BLaER1 treated with 17β-estradiol and CSF1 and Interleukin-3, amounts not matched to agents 10 nM and 100 nM (cell line): ENCODE measurements around the gene CKLF.

Experiments used
- H3K27ac ChIP-seq, 11 experiments: shearing (Covaris generic); formaldehyde crosslinking; 2 replicates each; pipeline ENCODE4 v1.8.1; 2022
- H3K27me3 ChIP-seq, 11 experiments: shearing (Covaris generic); formaldehyde crosslinking; 2 replicates each; pipeline ENCODE4 v1.8.1; 2022
- H3K36me3 ChIP-seq, 11 experiments: shearing (Covaris generic); formaldehyde crosslinking; 2 replicates each; pipeline ENCODE4 v1.8.1; 2022
- H3K4me1 ChIP-seq, 10 experiments: shearing (Covaris generic); formaldehyde crosslinking; 2 replicates each; pipeline ENCODE4 v1.8.1; 2022
- H3K4me2 ChIP-seq, 11 experiments: shearing (Covaris generic); formaldehyde crosslinking; 2 replicates each; pipeline ENCODE4 v1.8.1; 2022
- H3K4me3 ChIP-seq, 10 experiments: shearing (Covaris generic); formaldehyde crosslinking; 2 replicates each; pipeline ENCODE4 v1.8.1; 2022
- H3K9ac ChIP-seq, 11 experiments: shearing (Covaris generic); formaldehyde crosslinking; 2 replicates each; pipeline ENCODE4 v1.8.1; 2022
- H3K9me3 ChIP-seq, 11 experiments: shearing (Covaris generic); formaldehyde crosslinking; replicated peaks in 1 of 11; 2 replicates each; pipeline ENCODE4 v1.8.1; 2022
- H4K20me1 ChIP-seq, 11 experiments: shearing (Covaris generic); formaldehyde crosslinking; 2 replicates each; pipeline ENCODE4 v1.8.1; 2022
- Cebpa-rat ChIP-seq, 11 experiments: shearing (Covaris generic); IDR thresholded peaks; 2 replicates each; pipeline ENCODE4 v1.8.1; 2022

The CKLF gene

DNA sequence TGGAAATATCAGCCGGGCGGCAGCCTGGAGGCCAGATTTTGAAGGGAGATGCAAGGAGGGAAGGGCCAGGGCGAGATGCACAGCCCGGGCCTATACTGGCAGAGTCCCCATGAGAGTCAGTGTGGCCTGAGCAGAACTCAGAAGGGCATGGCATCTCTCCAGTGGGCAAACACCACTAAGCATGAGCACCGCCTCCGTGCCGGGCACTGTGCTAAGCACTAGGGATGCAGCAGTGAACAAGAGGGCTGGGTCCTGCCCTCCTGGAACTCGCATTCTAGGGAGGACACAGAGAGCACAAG, 35.9 kb upstream of the CKLF start:
- Histone ChIP-seq H3K27me3 (no peaks in the 10 kb centered on the region), H3K4me3 (peak overlapping the region in 7 of 10 experiments; percentile 27 to 49 (median 35); a peak in 8 of 20 replicates), H3K4me1 (peaks cover 78 to 97% (median 91%) of the 10 kb centered on the region in 10 experiments), H3K4me2 (peak overlapping the region; percentile 68 to 98 (median 94)), H4K20me1 (no peaks in the 10 kb centered on the region), H3K27ac (peak overlapping the region; percentile 70 to 100 (median 99)), H3K36me3 (peaks cover 0 to 21% (median 0%) of the 10 kb centered on the region in 11 experiments; a peak in 7 of 22 replicates), H3K9me3 (no peaks in the 10 kb centered on the region), H3K9ac (peak overlapping the region; percentile 65 to 98 (median 95))
- TF ChIP-seq Cebpa-rat (IDR thresholded peaks at IDR 0.05): no peak

DNA sequence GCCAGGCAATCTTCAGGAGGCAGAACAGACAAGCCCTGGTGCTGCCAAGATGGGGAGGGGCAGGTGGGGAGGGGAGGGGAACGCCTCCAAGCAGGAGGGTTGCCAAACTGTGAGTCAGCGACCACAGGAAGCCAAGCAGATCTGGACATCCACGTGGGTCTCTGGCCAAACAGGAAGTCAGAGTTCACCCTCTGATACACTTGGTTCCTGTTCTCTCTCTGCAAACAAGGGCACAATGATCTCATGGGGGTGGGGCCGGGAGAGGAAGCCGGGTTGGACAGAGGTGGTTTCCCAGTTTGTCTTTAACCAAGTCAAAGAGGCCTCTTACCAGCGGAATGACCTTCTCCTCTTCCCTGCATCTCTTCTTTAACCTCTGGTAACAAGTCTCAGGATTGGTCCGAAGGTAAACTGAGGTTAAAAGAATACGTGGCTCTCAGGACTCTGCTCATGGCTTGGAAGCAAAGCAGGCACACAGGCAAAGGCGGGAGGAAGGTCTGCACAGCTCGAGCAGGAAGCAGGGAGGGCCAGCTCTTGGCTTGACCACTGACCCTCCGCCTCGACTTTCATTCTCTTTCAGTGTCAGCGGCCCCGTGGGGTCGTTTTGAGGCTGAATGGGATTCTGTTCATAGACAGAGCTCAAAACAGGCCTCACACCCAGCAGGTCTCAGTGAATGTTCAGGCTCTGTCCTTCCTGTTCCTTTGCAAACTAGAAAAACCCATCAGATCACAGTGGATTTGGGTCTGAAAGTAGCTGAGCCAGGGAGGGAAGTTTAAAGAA, 35.4 kb upstream of the CKLF start:
- H3K36me3 ChIP-seq: peaks cover 0 to 18% (median 0%) of the 10 kb centered on the region in 11 experiments; a peak in 2 of 22 replicates
- no peaks in the 10 kb centered on the region for H3K27me3 ChIP-seq
- peak overlapping the region; percentile 87 to 98 (median 95) for H3K9ac ChIP-seq
- H3K4me1 ChIP-seq: peaks cover 78 to 97% (median 91%) of the 10 kb centered on the region in 10 experiments
- peak in 3 of 11 experiments; percentile 9 to 30 (median 23); a peak in 1 of 22 replicates for TF ChIP-seq Cebpa-rat (IDR thresholded peaks at IDR 0.05)
- H3K4me3 ChIP-seq: peak overlapping the region; percentile 27 to 72 (median 56); a peak in 18 of 20 replicates
- peak overlapping the region; percentile 87 to 99 (median 97) for H3K4me2 ChIP-seq
- no peaks in the 10 kb centered on the region for H3K9me3 ChIP-seq
- peak overlapping the region; percentile 92 to 100 (median 99) for H3K27ac ChIP-seq
- no peaks in the 10 kb centered on the region for H4K20me1 ChIP-seq

DNA sequence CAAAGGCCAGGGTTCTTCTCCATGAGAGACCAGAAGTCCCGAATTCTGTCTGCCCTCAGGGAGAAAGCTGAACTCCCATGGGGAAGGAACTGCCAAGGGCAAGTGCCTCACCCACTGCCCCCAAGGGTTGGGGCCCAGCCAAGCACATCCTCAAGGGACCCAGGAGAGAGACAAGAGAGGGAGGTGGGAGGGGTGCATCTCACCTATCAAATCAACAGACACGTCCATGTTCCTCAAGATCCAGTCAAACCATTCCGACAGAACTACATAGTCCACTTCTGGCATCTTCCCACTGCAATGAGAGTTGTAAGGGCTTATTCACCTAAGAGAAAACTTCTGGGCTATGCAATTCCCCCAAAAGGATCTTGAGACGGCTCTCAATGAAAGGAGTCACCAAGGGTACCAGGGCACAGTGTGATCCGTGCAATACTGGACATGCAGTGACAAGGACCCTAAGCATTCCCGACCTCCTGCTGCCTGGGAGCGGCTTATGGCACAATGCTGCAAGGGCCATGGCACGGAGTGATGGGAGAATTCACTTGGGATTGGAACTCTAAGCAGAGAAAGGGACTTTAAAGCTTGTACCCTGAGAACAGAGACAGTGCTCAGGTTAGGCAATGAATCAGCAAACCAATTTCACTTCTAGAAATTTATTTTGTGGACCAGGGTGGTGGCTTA, 34.7 kb upstream of the CKLF start:
- no peak for TF ChIP-seq Cebpa-rat (IDR thresholded peaks at IDR 0.05)
- H3K27me3 ChIP-seq: no peaks in the 10 kb centered on the region
- H3K4me1 ChIP-seq: peaks cover 78 to 97% (median 91%) of the 10 kb centered on the region in 10 experiments
- no peaks in the 10 kb centered on the region for H4K20me1 ChIP-seq
- H3K36me3 ChIP-seq: peaks cover 0 to 11% (median 0%) of the 10 kb centered on the region in 11 experiments; a peak in 2 of 22 replicates
- H3K4me3 ChIP-seq: peak overlapping the region; percentile 27 to 72 (median 56); a peak in 17 of 20 replicates
- H3K27ac ChIP-seq: peak overlapping the region; percentile 92 to 100 (median 99)
- peak overlapping the region; percentile 87 to 98 (median 95) for H3K9ac ChIP-seq
- peak overlapping the region; percentile 87 to 99 (median 97) for H3K4me2 ChIP-seq
- H3K9me3 ChIP-seq: no peaks in the 10 kb centered on the region

DNA sequence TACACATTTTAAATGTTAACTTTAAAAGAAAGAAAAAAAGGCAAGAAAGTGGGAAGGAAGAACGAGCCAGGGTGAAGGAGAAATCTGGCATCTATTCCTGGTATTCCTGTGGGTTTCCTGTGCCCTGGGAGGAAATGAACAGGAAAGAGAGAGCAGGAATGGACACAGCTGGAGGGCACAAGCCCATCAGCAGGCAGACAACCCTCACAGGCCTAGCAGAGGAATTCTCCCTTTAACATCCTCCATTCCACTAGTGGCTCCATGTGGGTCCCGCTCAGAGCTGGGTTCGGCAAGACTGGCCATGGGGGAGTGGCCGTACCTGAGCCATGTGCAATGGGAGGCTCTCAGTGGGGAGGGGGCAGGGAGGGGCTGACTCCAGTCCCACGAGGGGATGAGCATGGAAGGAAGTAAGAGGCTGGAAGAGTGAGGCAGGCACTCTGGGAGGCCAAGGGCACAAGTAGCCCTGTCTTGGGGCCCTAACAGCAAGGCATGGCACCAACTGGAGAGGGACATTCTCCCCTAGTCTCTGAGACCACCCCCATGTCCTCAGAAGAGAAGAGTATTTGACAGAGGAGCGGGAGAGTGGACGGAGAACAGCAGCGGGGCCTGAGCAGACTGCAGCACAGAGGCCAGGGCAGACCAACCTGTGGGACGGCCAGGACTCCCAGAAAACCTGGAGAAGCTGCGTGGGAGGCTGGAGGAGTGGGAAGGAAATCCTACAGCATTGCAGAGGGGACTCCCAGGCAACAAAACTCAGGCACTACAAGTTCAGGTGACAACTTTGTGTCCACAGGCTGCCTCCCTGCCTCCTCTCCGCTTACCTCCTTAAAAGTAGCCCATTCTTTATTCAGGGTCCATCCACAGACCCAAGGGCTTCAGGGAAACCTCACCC, 32.6 kb upstream of the CKLF start:
- H3K9me3 ChIP-seq: no peaks in the 10 kb centered on the region
- H3K9ac ChIP-seq: peak overlapping the region; percentile 77 to 94 (median 86)
- no peaks in the 10 kb centered on the region for H3K36me3 ChIP-seq
- no peak for TF ChIP-seq Cebpa-rat (IDR thresholded peaks at IDR 0.05)
- peak overlapping the region in 3 of 10 experiments; percentile 1 to 14 (median 11); a peak in 5 of 20 replicates for H3K4me3 ChIP-seq
- H3K27me3 ChIP-seq: no peaks in the 10 kb centered on the region
- peak overlapping the region; percentile 86 to 100 (median 99) for H3K27ac ChIP-seq
- H3K4me2 ChIP-seq: peak overlapping the region; percentile 87 to 99 (median 95)
- no peaks in the 10 kb centered on the region for H4K20me1 ChIP-seq
- H3K4me1 ChIP-seq: peaks cover 95 to 98% (median 97%) of the 10 kb centered on the region in 10 experiments

DNA sequence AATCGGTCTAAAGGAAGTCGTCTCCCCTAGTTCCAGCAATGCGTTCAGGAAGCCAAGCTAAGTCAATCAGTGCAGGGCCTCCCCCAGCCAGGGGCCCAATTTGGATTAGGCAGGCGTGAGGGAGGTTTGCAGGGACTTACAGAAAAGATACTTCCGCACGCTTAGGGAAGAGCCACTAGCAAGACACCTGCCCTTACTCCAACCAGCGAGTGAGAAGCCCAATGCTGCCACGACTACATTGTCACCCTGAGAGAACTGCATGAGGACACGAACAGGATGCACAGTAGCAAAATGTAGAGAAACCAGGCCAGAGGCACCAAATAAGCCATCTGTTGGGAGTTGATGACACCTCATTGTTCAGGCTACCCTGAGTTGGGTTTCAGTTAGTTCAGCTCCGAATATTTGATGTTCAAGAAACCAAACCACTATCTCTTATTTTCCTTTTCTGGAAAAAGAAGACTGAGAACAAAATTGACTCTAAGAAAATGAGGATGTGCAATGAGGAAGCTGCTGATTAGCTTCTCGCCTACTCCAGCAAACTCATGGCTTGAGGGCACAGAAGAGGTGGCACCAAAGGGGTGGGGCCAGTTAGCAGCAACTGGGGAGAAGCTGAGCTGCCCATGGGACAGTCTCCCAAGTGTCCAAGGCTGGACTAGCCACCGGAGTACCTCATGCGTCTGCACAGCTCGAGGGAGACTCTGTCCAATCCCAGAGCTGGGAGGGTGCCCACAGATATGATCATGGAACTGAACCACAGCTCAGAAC, 31.8 kb upstream of the CKLF start:
- Histone ChIP-seq H3K36me3 (no peaks in the 10 kb centered on the region), H3K9ac (peak overlapping the region; percentile 77 to 94 (median 86)), H3K27ac (peak overlapping the region; percentile 86 to 100 (median 99)), H3K4me3 (peak overlapping the region in 4 of 10 experiments; percentile 14 to 45 (median 21); a peak in 5 of 20 replicates), H3K27me3 (no peaks in the 10 kb centered on the region), H3K4me2 (peak overlapping the region; percentile 87 to 99 (median 97)), H4K20me1 (no peaks in the 10 kb centered on the region), H3K9me3 (no peaks in the 10 kb centered on the region), H3K4me1 (peaks cover 95 to 99% (median 96%) of the 10 kb centered on the region in 10 experiments)
- no peak for TF ChIP-seq Cebpa-rat (IDR thresholded peaks at IDR 0.05)

DNA sequence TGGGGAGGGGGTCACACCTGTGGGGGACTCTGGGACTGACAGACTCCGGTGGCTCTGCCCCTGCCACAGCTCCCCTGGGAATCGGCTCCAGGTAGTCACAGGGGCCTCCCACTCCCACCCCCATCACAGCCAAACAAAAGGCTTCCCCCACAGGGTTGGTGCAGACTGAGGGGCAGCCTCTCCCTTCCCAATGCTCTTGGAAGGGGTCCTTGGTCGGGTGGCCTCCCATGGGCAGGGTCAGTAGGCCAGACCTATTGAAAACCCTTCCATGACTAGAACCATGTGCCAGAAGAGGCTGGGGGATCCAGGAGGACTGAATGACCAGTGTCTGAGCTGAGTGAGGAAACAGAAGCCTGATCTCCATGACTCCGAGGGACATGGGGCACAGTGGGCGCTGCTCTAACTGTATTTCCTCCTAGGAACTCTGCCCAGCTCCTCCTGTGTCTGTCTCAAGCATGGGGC, 31.1 kb upstream of the CKLF start:
- H4K20me1 ChIP-seq: no peaks in the 10 kb centered on the region
- H3K9ac ChIP-seq: peak overlapping the region; percentile 74 to 94 (median 86); a peak in 21 of 22 replicates
- peak overlapping the region; percentile 86 to 100 (median 99) for H3K27ac ChIP-seq

DNA sequence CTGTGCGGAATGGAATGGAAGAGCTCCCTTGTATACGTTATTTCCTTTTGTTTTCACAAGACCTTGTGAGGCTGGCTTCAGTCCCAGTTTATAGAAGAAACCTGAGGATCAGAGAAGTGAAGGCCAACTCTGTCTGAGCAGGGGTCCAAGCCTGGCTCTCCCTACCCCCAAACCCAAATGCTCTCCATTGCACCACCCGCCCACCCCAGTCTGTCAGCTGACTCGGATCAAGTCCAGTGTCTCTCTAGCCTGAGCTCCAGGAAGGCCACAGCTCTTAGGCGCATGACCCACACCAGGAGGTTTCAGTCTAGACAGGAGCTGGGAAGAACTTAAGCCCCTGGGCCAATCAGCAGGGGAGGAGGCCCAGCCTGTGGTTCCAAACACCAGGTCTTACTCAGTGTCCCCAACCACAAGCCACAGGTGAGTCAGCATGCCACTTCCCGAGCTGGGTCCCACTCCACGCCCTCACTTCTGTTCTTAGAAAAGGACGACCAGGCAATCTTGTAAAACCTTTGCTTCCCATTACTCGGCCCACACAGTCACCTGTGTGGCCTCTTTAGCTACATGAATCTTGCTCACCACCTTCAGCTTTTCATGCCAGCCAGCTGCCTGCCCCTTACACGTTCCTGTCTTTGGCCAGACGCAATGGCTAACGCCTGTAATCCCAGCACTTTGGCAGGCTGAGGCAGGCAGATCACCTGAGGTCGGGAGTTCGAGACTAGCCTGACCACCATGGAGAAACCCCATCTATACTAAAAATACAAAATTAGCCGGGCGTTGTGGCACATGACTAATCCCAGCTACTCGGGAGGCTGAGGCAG, 30.2 kb upstream of the CKLF start:
- Histone ChIP-seq H3K27me3 (no peaks in the 10 kb centered on the region), H3K4me3 (peak overlapping the region in 4 of 10 experiments; percentile 18 to 45 (median 30); a peak in 5 of 20 replicates), H3K4me1 (peaks cover 99 to 100% (median 100%) of the 10 kb centered on the region in 10 experiments), H3K27ac (peak overlapping the region; percentile 86 to 100 (median 99)), H3K4me2 (peak overlapping the region; percentile 87 to 99 (median 97)), H4K20me1 (no peaks in the 10 kb centered on the region), H3K9me3 (no peaks in the 10 kb centered on the region), H3K9ac (peak overlapping the region; percentile 74 to 94 (median 86); a peak in 21 of 22 replicates), H3K36me3 (peaks cover 0 to 3% (median 0%) of the 10 kb centered on the region in 11 experiments; a peak in 3 of 22 replicates)
- no peak for TF ChIP-seq Cebpa-rat (IDR thresholded peaks at IDR 0.05)

More for the DNA sequence above, 31.1 kb upstream of the CKLF start:
- H3K4me3 ChIP-seq: peak overlapping the region in 5 of 10 experiments; percentile 1 to 45 (median 24); a peak in 4 of 20 replicates
- H3K4me2 ChIP-seq: peak overlapping the region; percentile 87 to 99 (median 97)
- TF ChIP-seq Cebpa-rat (IDR thresholded peaks at IDR 0.05): no peak
- no peaks in the 10 kb centered on the region for H3K9me3 ChIP-seq
- H3K4me1 ChIP-seq: peaks cover 95 to 99% (median 96%) of the 10 kb centered on the region in 10 experiments
- no peaks in the 10 kb centered on the region for H3K27me3 ChIP-seq
- no peaks in the 10 kb centered on the region for H3K36me3 ChIP-seq
